Measurements from ENCODE around the gene AIPL1.

The AIPL1 gene

DNA sequence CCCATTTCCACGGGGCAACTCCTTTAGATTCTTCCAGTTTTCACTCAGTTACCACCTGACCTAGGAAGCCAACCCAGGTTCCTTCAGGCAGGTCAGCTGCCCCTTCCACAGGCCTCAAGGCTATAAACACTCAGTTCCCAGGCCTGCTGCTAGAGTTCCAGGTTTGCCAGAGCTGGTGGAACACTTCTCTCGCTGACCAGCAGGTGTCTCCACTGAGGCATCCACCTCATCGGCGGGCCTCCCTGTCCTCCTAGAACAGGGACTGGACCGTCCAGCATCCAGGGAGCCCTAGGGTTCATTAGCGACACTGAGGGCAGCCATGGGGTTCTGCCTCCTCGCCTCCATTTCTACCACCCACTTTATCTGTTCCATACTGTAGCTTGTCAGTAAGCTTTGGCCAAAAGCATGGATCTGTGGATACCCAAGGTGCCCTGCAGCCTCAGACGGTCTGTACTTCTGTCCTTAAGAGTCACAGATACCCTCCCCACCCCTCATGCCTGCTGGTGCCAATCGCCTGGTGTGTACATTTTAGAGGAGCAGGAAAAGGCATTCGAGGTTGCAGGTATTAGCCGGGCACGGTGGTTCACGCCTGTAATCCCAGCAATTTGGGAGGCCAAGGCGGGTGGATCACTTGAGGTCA, 38.3 kb upstream of the AIPL1 start:
- TF ChIP-seq, protein P1, sequence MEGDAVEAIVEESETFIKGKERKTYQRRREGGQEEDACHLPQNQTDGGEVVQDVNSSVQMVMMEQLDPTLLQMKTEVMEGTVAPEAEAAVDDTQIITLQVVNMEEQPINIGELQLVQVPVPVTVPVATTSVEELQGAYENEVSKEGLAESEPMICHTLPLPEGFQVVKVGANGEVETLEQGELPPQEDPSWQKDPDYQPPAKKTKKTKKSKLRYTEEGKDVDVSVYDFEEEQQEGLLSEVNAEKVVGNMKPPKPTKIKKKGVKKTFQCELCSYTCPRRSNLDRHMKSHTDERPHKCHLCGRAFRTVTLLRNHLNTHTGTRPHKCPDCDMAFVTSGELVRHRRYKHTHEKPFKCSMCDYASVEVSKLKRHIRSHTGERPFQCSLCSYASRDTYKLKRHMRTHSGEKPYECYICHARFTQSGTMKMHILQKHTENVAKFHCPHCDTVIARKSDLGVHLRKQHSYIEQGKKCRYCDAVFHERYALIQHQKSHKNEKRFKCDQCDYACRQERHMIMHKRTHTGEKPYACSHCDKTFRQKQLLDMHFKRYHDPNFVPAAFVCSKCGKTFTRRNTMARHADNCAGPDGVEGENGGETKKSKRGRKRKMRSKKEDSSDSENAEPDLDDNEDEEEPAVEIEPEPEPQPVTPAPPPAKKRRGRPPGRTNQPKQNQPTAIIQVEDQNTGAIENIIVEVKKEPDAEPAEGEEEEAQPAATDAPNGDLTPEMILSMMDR (IDR thresholded peaks at IDR 0.05; ENCODE audit: low read depth, low read length, missing control alignments), result peak; percentile 99
- peak; percentile 40 for DNase-seq (ENCODE audit: low read depth)
- no peak overlapping the region for H3K4me3 ChIP-seq (ENCODE audit: low read depth, low read length)
- in situ Hi-C loops (cut with HindIII; ENCODE audit: low sequenced_read_pairs), result no loop called here

DNA sequence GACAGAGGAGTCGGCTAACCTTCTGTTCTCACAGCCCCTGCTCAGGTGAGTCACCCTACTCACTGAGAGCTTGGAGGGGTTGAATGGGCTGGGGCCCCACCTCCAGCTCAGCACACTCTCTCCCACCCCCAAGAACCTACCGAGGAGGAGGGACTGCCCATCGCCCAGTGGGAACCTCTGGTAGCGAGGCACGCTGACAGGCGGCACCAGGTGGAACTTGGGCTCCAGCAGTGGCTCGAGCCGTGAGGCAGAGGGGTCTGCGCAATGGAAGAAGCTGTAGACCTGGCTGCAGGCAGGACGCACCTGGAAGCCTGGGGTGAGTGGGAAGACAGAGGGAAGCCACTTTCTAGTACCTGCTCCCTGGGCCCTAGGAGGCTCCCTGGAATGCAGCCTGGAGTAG, 37.6 kb upstream of the AIPL1 start:
- TF ChIP-seq, protein P1 (IDR thresholded peaks at IDR 0.05; ENCODE audit: low read depth, low read length, missing control alignments), result no peak

DNA sequence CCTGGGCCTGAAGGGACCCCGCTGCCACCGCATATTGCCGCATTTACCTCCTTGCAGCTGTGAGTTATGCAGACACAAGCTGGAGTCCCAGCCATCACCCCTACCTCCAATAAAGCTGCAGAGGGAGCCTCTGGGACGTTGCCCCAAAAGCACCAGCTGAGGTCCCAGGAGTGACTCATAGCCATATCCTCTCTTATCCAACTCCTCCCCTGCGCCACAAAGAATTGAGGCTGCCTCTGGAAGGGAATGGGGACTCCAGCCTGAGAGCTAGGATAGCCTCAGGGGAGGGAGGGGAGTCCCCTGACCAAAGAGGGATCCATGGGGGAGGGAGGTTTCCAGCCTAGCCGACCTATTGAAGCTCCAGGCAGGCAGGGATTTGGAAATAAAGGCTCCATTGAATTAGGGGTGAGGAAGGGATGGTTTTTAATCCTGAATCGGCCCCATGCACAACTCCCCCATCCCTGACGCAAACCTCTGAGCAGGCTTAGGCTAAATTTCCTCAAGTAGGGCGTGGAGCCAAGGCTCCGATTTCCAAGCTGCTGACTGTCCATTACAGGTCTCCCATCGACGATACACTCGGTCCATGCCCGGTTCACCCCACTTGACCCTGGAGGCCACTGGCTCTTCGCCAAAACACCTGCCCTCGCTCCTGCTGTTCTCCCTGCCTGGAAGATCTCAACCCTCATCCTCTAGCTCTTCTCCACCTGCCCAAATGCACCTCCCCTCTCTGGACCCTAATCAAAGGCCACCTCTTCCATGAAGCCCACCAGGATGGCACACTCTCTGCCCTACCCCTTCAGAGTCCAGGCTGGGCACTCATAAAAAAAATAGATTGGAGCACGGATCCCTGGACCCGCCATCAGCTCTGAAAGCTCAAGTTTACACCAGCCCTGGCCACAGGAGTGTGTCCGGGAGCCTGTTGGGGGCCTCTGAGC, 36.9 kb upstream of the AIPL1 start:
- TF ChIP-seq, protein P1 (IDR thresholded peaks at IDR 0.05; ENCODE audit: low read depth, low read length, missing control alignments), result peak; percentile 19
- no peak overlapping the region for H3K4me3 ChIP-seq (ENCODE audit: low read depth, low read length)
- in situ Hi-C loops (cut with HindIII; ENCODE audit: low sequenced_read_pairs), result no loop called here
- DNase-seq (ENCODE audit: low read depth), result peak; percentile 13

More for the DNA sequence above, 37.6 kb upstream of the AIPL1 start:
- DNase-seq (ENCODE audit: low read depth), result no peak
- in situ Hi-C loops (cut with HindIII; ENCODE audit: low sequenced_read_pairs), result no loop called here
- H3K4me3 ChIP-seq (ENCODE audit: low read depth, low read length), result no peak overlapping the region

DNA sequence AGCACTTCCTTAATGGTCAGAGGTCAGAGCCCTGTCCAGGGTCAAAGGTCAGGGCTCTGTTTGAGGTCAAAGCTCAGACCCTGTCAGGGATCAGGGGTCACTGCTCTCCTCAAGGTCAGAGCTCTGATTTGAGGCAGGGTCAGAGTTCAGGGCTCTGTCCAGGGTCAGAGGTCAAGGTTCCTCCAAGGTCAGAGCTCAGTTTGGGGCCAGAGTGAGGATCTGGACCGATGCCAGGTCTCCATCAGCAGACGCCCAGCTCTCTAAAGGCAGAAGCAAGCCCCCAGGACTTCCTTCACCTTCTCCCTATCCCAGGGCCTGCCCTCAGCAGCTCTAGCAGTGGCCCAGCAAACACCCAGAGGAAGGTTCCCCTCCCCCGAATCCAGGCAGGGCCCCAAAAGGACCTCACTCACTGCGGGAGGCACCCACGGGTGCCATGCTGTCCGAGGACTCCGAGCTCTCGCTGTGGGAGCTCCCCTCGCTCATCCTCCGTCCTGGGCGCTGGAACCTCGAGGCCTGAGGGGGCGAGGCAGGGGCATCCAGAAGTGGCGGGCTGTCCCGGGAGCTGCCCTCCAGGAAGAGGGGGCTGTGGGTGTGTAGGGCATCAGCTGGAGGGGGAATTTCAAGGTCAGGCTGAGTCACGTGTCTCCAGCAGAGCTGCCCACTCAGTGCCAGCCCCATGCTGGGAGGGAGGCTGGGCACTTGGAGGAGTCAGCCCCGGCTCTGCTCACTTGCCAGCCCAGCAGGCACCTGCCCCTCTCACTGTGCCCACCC, 36.0 kb upstream of the AIPL1 start:
- no peak for DNase-seq (ENCODE audit: low read depth)
- no peak overlapping the region for H3K4me3 ChIP-seq (ENCODE audit: low read depth, low read length)
- TF ChIP-seq, protein P1 (IDR thresholded peaks at IDR 0.05; ENCODE audit: low read depth, low read length, missing control alignments), result no peak
- in situ Hi-C loops (cut with HindIII; ENCODE audit: low sequenced_read_pairs), result no loop called here

DNA sequence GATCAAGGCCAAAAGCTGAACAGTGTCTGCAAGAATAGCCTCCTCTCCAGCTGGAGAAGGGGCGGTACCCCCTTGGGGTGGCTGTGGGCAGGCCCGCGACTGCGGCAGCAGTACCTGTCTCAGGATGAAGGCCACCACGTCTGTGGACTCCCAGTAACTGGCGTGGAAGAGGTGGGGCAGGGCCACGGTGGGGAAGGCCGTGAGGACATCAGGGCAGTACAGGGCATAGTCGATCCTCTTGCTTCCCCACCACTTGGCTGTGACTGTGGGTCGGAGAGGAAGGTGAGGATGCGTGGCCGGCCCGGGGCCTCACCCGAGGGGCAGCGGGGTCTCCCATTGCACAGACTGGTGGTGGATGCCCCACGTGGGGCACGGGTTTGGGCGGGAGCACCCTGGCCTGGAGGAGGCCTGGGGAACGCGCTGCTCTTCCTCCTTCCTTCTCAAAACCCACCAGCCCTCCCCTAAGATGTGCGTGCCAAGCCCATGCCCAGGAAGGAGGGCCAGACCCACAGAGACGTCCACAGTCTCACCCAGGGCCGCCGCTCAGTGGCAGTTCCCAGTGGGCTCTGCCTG, 35.3 kb upstream of the AIPL1 start:
- DNase-seq (ENCODE audit: low read depth), result no peak
- in situ Hi-C loops (cut with HindIII; ENCODE audit: low sequenced_read_pairs), result no loop called here
- H3K4me3 ChIP-seq (ENCODE audit: low read depth, low read length), result no peak overlapping the region
- TF ChIP-seq, protein P1 (IDR thresholded peaks at IDR 0.05; ENCODE audit: low read depth, low read length, missing control alignments), result no peak
